HG02642 (cell line): ENCODE measurements around the gene PUM2.

Source experiments
- ATAC-seq: cut with Tn5 transposase; IDR thresholded peaks from one replicate; pipeline ENCODE4 v1.9.1; 2021; ENCODE audit warnings: mild to moderate bottlenecking; ENCODE audit not compliant: unreplicated experiment, poor library complexity

Gene PUM2

DNA sequence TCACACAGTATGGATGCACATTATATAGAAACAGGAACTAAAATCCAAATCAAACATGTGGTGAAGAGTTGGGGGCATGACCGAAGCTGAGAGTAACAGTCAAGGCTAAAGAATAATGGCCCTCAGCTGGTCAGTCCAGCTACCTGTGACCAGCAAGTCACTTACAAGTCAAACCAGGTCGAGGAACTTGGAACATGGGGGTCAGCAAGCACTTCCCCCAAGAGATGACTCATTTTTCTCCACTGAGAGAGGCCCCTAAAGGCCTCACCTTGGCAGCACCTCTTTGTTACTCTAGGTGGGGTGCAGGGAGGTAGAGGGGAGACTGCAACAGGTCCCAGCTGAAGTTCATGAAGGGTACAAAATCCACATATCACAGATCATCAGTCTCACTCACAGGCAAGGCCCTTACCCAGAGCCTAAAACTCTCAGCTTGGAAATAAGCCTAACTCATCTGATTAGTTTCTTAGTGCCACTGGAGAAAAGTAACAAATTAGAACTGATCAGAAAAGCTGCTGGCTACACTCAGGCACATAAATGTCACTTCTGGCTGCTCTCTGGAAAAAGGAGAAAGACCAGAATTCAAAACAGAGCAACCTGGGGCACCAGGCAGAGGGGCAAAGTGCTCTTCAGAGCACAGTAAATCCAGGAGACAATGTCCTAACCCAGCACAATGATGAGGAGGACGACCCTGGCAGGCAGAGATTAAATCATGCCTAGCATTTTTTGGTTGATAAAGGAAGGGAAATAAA lies 129.7 kb downstream of the PUM2 start:
- no peak for ATAC-seq

DNA sequence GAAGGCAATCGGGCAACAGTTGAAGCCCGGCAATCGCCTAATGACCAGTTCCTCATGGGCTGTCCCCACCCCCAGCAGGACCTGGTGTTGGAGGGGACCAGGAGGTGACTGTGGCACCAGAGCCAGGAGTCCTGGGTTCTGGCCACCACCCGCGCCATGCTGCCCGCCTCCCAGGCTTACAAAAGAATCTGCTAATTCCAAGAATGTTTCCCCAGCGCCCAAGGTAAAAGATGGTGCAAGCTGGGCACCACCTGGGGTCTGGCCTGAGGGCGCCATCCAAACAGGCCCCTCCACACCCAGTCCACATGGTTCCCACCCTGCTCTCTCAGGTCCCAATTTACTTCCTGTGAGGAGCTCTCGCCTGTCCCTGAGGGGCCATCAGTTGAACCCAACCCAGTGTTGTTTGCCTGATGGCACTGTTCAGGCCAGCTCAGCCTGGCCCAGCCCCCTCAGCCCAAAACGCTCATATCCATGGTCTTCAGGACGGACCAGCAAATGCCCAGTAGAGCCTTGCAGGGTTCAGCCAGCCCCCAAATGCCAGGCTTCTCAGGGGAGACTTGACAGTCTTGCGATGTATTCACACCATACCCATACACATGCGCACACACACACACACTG lies 130.8 kb downstream of the PUM2 start:
- ATAC-seq = no peak

DNA sequence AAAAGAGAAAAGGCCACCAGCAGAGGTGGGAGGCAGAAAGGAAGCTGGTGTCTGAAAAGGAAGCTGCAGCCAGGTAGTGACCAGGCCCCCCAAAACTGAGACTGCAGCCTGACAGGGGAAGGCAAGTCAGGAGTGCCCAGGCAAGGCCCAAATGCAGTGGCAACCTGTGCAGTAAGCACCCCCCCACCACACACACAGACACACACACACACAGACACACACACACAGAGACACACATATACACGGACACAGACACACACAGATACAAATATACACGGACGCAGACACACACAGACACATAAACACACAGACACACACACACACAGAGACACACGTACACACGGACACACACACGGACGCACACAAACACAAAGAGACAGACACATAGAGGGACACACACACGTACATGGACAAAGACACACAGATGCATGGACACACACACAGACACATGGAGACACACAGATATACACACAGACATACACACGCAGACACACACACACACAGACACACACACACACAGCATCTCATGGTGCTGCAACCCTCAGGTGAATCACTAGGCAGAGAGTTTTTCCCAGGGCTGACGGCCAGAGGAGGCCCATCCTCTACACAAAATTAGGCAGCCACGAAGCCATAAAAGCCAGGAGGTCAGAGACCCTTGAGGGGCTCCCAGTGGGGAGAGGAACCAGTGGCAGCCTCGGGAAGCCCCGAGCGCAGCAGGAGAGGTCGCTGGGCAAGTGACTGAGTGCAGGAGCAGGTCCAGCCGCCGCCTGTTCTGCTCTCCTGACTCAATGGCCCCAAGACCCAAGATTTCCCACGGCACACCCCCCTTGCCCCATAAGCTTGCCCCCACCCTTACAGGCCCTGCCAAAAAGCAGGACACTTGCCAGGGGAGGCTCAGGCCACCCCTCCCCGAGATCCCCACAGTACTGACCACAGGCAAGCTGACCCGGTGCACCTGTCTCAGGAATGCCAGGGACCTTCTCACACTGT lies 132.0 kb downstream of the PUM2 start:
- ATAC-seq = no peak

DNA sequence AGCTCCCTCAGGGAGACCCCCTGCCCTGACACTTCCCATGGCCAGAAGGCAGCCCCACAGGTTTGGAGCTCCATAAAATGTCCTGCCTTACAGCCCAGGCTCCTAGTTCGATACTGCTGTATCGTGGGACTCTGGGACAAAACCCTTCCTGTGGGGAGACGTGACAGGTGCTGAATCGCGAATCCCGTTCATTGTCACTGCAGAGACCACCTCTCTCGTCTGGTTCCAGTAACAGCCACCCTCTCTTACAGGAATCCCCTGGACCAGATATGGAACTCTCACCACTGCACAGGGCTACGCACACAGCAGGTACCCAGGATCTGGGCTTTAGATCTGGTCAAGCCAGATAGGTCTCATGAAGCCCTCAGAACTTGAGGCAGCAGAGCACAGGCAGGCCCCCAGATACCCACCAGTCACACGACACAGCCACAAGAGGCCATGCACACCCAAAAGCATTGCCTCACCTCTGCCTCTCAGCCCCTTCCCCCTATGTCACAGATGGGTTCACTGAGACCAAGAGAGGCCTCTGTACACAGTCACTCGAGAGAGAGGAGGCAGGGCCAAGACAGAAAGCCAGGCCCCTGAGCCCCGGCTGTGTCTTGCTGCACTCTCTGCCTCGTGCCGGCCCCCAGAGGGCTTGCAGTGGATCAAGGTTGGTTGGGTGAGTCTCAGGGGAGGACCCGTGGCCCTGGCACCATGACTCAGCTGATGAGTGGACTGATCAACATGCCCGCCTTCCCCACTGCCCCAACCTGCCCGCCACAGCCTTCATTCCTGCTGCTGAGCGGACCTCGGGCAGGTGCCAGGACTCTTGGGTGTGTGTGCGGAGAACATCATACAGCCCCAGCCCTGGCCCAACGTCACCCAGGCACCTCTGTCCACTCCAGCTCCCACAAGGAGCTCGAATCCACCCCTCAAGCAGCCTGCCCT lies 133.3 kb downstream of the PUM2 start:
- ATAC-seq = no peak

DNA sequence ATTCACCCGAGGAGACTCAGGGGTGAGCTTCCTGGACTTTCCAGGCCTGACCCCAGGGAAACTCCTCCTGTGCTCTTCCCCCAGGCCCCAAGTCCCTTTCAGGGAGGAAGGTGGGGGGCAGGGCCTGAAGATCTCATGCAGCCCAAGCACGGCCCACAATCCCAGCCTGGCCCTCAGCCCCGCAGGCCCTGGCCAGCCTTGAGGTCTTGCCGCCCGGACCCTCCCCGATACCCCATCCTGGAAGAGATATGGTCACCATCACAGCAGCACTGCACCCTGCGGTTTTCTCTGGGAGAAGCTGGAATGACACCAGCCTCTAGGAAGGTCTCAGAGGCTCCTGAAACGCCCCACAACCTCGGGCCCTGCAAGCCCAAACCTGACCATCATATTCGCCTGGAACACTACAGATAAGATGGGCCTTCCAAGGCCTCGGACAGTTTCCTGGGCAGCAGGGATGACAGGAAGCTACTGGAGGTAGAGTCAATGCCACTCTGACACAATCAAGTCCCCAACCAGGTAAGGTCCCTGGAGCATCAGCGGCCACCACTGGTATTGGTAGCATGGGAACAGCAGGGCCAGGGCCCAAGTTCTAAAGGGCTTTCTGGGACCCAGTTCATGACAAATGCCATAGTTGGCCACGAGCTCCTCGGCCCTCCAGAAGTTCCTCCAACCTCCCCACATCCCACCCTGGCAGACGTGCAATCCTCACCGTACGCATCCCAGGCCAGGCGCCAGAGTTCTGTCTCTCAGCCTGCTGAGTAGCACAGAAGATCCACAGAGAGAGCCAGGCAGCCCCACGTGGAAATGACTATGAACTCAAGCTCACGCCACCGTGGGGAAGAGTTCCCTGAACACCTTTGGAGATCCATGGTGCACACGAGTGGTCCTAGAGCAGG lies 134.3 kb downstream of the PUM2 start:
- no peak for ATAC-seq

DNA sequence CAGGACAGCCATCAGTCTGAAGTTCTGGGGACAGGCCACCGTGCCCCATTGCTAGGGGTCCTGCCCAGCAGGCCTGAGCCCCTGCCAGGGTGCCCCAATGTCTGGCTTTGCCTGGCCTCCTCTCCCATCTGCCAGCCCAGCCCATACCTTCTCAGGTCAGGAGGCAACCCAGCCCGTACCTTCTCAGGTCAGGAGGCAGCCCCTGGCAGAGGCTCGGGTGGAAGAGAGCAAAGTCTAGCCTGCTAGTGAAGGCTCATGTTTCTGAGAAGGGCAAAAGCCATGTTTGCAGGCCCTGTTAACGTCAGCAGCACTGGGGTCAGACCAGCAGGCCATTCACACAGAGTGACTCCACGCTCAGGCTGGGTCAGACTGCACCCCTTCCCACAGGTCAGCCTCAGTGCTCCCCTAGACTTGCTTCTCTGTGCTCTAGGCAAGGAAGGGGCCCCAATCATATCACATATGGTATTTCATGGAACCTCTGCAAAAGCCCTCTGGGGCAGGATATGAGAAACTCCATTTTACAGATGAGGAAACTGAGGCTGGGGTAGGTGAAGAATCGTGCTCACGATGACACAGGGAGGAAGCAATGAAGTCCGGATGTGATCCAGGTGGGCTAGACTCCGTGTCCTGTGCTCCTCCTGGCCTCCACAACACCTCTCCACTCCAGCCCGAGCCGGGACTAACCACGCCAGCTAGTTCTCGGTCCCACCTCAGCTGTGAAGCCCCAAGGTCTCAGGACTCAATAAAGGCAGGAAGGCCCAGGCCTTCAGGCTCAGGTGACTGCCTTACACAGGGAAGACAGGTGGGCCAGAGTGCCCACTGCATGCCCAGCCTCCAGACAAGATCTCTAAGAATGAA lies 135.2 kb downstream of the PUM2 start:
- no peak for ATAC-seq

DNA sequence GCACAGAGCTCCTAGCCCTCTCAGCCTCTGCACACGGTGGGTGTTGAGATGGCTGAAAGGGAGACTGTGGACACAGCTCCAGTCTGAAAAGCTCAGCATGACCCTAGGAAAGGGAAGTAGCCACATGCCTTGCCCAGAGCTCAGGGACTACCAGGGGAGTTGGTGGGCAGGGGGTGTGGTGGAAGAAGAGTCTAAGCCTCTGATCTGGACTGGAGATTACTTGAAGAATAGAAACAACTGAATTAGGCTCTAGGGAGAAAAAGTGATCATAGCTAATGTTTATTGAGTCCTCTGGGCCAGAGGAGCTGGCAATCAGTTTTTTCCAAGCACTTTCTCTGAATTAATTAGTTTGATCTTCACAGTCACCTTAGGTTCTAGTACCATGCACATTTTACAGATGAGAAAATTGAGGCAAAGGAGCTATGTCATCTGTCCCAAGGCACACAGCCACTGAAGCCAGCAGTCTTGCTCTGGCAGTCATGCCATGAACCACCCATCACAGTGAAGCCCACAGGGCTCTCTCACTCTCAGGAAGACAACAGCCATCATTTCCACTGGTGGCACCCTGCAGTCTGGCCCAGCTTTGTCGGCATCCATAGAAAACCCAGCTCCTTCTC lies 136.0 kb downstream of the PUM2 start:
- no peak for ATAC-seq

DNA sequence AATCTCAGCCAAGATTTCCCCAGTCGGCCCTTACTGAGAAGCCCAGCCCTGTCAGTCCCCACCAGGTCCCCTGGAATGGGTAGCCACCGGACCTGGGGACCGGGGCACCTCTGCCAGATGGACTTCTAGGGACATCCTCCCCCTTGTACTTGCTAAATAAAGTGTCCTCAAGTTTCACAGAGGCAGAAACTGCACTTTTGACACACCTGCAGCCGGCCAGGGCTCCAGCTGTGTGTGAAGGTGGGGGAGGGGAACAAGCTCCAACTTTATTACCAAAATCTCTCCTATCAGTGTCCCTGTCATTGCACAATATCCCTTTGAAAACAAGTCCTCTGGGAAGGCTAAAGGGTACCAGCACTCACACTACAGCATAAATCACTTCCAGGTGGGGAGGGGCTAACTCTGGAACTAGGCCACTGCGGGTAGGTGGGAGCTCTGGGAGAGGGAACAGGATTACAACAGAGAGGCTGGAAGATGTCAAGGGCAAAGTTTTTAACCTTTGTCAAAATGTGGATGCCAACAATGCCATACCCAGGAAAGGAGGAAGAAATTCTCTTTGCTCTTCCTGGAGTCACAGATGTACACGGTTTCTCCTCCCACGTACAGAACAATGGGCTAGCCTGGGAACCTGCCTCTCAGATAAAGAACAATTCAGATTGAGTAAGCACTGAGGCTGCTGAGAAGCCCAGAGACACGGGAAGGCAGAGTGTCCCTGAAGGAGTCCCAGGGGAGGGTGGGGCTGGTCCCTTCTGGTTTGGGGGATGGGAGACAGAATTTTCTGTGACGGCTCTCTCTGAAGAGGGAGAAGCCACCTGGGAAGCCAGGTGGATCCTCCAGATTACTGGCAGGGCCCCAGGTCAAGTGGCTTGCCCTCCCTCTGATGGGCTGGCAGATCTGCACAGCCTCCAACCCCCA lies 136.7 kb downstream of the PUM2 start:
- ATAC-seq = no peak

DNA sequence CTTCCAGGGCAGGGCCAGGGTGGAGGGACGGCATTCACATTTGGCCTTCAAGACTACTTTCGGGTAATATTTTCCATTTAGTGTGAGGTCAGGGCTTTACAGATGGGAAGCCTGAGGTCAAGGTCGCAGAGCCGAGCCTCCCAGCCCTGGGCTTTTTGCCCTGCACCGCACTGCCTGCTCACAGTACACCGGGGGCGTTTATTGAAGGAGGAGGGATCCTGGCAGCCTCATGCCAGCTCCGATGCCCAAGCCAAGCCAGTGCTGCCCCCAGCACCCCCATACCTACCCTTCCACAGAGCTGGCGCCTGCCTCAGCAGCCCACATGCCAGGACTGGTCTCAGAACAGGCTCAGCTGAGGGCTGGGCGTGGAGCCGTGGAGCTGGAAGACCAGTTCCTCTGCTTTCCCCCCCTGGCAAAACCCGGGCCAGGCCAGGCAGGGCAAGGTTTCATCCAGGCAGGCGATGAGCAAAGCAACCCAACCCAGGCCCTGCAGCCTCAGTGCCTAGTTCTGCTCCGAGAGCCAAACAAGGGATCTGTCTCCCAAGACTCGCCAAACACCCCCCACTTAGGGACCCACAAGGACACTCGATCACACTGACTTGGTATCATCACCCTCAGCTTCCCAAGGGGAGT lies 137.7 kb downstream of the PUM2 start:
- ATAC-seq = no peak

DNA sequence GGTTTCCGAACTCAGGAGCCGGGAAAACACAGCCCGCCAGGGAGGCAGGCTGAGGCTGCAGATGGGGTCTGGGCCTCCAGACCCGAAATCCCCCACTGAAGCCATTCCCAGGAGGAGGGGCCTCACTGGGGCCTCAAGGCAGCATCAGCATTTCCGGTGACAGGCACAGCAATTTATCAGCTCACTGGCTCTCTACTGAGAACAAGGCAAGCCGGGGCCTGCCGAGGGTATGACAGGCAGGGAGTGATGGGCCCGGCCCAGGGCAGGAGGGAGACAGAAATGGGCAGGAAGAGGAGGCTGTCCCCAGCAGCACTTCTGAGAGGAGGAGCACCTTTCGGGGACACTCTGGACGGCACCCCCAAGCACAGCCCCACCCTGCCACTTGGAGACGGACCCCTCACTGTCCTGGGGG lies 138.2 kb downstream of the PUM2 start:
- ATAC-seq = no peak

DNA sequence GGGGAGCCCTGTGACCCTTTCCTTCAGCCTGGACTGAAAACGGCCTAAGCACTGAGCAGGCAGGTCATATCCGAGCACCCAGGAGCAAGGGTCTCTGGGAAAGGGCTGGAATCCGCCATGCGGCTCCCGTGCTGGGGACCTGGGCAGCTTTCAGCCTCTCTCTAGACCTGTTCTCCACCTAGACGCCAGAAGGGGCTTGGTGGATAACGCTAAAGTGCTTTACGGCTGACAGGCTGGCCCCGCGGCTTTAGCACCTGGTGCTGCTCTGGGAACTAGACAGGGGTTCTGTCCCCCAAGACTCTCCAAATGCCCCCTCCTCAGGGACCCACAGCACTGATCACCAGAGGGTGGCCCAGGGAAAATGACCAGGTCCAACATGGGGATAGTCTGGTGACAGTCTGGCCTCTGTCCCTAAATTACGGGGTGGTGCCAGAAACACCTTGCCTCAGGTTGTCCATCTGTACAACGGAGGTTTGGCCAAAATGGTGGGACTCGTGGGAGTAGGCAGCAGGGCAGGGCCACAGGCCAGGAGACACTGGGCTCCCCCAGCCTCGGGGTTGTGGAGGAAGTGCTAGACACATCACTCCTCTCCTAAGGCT lies 138.7 kb downstream of the PUM2 start:
- no peak for ATAC-seq

DNA sequence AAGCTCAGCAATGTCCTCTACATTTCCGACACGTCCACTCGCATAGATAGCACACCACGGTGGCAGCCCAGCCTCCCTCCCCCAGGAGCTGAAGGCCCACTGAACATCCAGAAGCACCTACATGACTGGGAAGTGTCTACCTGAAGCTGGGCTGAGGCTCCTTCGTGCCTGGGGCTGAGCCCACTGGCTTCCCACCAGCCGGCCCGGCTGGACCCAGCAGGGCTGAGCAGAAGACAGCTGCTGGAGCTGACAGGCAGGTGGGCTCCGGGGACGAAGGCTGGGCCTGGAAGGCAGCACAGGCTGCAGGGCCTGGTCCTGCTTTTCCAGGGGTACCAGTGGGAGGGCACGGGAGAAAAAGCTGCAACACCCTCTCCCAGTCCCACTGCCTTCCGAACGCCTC lies 139.2 kb downstream of the PUM2 start:
- ATAC-seq = no peak

DNA sequence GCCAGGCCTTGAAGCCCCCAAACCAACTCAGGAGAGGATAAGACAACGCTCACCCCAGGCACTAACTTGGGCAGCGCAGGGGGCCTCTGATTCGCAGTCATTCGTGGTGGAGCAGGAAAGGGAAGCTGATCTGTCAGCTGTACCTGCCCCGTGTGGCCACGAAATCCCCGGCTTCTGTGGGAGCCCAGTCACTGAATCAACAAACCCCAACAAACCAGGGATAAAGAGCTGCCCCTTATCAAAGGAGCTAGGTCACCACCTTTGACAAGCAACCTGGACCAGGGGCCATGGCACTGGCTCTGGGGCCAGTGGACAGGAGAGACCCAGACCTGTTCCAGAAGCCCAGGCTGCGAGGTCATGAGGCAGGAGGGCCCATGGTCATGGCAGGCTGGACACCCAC lies 140.2 kb downstream of the PUM2 start:
- no peak for ATAC-seq

DNA sequence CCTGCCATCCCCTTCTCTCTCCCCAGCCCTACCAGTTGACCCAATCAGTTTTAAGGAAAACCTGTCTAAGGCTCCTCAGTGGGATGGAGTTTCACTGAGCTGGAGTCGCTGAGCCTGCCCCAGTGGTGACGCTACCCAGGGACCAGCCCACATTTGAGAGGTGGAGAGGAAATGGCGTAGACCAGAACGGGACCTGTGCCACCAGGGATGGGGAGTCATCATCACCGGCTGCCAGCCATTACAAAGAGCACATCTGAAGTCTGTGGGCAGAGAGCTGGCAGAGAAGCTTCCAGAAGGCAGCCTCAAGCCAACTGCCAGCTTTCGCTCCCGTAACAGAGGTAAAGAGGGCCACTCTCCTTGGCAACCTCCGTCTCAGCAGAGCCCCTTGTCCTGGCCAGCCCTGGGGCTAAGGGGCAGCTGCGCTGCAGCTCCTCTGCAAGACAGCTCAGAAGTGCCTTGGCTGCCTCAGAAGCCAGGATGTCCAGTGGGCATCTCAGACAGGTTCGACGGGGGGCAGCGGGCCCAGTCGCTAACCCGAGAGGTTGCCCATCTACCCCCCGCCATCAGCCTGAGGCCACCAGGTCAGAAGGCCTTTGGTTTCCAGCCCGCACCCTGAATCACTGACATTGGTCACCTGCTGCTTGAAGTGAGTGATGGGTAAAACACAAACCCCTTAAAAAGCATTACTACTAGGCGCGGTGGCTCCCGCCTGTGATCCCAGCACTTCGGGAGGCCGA lies 141.1 kb downstream of the PUM2 start:
- ATAC-seq = no peak

DNA sequence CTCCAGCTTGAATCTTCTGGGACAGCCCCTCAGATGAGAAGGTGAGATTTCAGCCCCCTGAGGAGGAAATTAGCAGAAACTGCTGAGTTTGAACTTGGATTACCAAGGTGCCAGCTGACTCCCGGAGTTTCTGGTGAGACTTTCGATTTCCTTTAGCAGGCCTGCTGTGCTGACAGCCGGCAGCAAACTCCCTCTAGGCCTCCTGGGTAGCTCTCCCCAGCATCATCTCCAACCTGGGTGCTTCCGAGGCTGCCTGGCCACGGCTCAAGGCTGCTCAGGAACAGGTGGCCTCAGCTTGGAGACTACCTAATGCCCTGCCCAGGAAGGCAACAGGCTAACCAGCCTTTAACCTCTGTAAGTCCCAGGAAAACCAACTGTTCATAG lies 142.2 kb downstream of the PUM2 start:
- no peak for ATAC-seq
